Measurements from ENCODE around the gene PAM.

Gene PAM

GRCh38 chr5:102815540-102816332, 60.6 kb downstream of the PAM start:
- FAIRE-seq, result no peak

DNA sequence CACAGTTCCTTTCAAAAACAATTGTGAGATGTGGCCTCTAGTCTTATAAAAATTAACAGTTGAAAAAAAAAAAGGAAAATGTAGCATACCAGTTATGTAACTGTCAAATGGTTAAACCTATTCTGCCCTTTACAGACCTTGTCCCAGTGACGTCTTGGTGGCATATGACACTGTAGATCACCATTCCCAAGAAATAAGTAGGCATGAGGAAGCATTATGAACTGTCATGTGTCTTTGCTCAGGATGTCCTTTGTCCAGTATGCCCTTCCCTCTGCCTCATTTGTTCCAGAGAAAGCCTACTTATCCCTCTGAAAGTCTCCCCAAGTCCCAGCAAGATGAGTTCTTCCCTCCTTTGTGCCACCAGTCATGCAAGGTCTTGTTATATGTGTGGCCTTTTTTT, 63.2 kb downstream of the PAM start:
- no peak for FAIRE-seq

GRCh38 chr5:102818934-102819333, 63.8 kb downstream of the PAM start:
- FAIRE-seq, result no peak

- no peak for FAIRE-seq
Observed at GRCh38 chr5:102819634-102820033, 64.5 kb downstream of the PAM start.

GRCh38 chr5:102823441-102823874, 68.4 kb downstream of the PAM start:
- FAIRE-seq, result no peak

- no peak for FAIRE-seq
Observed at GRCh38 chr5:102826629-102827028, 71.5 kb downstream of the PAM start.

- FAIRE-seq, result no peak
Observed at GRCh38 chr5:102830241-102830640, 75.1 kb downstream of the PAM start.

DNA sequence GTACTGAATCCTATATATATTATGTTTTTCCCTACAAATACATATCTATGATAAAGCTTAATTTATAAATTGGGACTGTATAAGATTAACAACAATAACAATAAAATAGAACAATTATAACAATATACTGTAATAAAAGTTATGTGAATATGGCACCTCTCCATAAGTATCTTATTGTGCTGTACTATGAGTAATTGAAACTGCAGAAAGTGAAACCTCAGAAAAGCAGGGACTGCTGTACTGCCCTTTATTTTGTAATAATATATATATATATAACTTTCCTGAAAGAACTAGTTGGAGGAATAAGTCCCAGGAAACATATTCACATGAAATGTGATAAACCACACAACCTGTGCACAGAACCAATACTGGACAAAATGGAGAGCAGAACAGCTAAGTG, 77.3 kb downstream of the PAM start:
- no peak for FAIRE-seq

DNA sequence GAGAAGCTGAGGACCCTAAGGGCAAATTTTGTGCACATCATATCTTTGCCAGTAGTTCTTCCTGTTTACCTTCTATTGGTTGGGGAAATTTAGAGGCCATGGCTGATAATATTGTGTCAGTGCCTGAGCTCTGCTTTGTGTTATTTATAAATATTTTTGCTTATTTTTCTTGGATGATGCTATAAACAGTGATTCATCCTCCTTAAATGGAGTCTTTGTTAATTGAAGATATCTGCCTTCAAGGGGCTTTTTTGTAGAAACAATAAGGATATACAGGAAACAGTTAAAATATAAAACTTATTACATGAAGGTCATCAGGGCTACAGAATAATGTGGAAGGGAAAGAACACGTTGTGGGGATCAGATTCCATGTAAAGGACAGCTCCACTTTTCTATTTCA, 78.0 kb downstream of the PAM start:
- no peak for FAIRE-seq

DNA sequence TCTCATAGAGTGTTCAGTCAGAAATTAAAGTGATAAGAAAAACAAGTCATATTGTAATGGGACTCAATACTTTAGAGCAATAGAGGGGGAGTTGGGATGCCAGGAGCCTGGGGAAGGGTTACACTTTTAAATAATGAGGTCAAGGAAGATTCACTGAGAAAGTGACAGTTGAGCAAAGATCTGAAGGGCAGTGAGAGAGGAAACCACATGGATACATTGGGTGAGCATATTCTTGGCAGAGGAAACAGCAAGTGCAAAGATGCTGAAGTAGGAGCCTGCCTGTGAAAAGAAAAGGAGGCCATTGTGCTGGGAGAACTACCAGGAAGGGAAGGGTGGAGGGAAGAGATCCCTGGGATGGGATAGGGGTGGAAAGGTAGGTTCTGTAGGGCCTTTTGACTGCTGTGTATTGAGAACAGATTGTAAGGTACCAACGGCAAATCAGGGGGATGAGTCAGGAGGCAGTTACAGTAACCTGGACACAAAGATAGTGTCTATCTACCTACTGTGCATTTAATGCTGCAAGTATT, 79.4 kb downstream of the PAM start:
- no peak for FAIRE-seq

DNA sequence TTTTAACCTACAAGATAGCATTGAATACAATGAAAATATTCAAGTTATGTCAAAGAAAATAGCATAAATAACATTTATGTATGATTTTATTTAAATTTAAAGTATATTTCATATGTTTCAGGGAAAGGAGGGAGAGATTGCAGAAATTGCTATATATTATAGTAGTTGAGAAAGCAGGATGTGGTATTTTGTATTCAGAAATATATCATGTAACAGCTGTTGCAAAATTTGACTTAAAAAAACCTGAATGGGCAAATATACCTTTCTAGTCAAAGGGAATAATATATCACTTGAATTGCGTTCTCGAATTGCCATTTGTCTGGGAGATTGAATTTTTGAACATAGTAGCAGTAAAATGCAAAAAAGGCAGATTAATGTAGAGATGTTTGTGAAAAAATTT, 80.6 kb downstream of the PAM start:
- no peak for FAIRE-seq

- FAIRE-seq, result no peak
Observed at GRCh38 chr5:102841021-102841420, 85.9 kb downstream of the PAM start.

DNA sequence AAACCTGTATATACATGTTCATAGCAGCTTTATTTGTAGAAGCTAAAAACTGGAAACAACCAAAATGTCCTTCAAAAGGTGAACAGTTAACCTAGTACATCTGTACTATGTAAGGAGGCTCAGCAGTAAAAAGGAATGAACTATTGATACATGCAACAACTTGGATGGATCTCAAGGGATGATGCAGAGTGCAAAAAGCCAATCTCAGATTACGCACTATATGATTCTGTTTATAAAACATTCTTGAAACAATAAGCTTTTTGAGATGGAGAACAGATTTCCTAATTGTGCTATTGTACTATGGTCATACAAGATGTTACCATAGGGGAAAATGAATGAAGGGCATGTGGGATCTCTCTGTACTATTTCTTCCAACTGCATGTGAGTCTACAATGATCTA, 88.9 kb downstream of the PAM start:
- FAIRE-seq, result no peak

GRCh38 chr5:102845041-102845440, 89.9 kb downstream of the PAM start:
- FAIRE-seq, result no peak

GRCh38 chr5:102850503-102850902, 95.4 kb downstream of the PAM start:
- FAIRE-seq, result no peak

DNA sequence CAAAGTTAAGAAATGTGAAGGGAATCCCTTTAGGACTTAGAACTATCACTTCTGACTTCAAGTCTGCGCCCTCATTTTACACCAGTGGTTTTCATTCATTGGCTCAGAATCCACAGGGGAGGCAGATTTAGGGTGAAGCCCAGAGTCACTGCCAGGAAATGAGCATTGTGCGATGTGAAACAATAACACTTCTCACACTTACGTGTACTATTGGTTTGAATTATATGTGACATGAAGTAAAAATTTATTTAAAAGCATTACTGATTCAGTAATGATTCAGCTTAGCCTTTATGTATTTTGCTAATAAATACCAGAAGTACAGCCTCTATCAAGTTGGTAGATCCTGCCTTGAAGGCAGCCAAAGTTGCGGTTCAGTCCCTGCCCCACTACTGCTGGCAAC, 98.6 kb downstream of the PAM start:
- no peak for FAIRE-seq

DNA sequence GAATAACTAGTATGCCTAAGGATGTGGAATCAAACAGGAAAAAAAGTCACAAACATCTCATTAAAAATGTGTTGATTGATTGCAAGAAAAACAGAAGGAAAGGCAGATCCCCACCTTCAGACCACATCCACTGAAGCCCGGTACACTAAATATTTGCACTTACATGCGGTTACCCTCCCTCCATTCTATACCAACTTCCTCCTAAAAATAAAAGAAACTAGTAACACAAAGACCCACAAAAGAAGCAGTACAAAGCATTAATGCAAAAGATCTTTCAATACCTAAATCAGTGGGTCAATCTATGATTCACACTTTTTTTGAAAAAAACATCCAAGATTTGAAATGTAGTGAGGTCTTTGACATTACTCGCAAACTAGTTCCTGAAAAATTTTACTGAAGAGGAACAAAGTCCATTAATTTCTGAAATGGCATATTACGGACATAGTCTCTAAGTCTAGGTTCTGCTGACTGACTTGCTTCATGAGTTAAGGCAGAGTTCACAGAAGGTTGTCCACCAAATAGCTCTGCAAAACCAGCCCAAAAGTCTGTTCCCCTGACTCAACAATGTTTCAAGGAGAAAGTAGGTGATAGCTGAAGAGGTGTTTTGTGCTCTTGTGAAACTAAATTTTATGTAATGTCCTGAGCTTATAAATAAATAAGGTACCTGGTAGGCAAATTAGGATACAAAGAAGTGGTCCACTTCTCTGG, 100.7 kb downstream of the PAM start:
- FAIRE-seq, result no peak

- no peak for FAIRE-seq
Observed at GRCh38 chr5:102856389-102856777, 101.3 kb downstream of the PAM start.

DNA sequence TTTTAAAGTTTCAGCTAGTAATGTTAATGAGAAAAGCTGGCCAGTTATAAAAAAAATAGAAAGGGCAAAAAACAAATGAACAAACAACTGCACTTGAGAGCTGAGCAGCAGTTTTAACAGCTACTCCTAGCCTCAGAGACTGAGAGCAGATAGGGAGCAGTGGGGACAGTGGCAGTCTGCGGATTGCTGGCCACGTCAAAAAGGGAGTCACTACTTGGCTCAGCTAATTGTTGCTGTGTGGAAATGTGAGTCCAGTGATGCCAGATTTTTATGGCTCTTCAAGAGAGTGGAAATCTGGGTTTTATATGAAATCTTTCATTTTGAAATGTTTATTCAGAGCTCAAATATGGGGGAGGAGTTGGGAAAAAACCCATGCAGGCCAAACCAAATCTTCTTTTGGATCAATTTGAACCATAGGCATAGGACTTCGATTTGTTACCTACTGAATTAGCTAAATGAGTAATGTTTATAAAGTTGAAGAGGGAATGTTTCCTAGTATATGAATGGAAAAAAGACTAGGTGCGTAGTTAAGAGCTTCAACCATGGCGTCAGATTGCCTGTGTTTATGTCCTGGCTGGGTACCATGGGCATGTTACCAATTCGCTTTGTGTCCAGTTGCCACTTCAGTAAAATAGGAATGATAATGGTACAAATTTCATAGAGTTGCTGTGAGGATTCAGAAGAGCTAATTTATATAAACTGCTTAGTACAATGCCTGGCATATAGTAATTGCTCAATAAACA, 102.1 kb downstream of the PAM start:
- no peak for FAIRE-seq

DNA sequence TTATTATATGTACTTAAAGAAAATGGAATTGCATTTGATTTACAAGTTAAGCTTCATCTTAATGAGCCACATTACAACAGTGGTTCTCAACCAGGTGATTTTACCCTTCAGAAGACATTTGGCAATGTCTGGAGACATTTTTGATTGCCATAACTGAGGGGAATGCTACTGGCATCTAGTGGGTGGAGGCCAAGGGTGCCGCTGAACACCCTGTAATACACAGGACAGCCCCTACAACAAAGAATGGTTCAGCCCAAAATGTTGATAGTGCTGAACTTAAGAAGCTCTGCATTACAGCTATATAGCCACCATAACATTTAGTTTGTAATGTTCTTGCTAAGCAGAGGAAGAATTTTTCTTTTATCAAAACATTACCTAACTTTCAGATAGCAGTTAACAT, 103.1 kb downstream of the PAM start:
- no peak for FAIRE-seq

GRCh38 chr5:102858808-102859207, 103.7 kb downstream of the PAM start:
- FAIRE-seq, result no peak

DNA sequence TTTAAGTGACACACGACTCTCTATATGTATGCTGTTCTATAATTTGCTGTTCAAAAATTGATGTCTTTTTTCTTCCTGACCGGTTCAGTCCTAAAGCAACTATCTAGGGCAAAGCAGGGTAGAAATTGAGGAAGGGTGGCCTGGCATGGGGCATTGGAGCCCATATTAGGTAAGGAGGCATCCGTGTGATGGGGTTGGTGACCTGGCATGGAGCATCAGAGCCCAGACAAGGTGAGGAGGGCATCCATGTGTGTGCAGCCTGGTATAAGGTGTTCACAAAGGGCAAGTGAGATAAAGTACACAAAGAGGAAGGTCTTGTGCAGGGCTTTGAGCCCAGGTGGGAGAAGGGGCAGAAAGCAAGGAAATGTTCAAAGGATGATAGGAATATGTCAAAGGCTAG, 104.9 kb downstream of the PAM start:
- FAIRE-seq, result no peak

- FAIRE-seq, result no peak
Observed at GRCh38 chr5:102863058-102863457, 108.0 kb downstream of the PAM start.

Data from TTC549 (cell line).